H1 (cell line): ENCODE data around the gene TLE4. TPM values are rescaled to one million over a fixed set of nuclear protein-coding genes. Genes with fewer than 3 reads are reported as not detected.

Experiments
- CTCF ChIA-PET: fragments of 300-600 bp; sonication (Branson Sonifier 250); formaldehyde crosslinking; loops from one replicate; lab custom pipeline; 2021; ENCODE audit not compliant: partially characterized antibody; lab: Charles Lee
- POLR2A ChIA-PET: fragments of 300-600 bp; sonication (Branson Sonifier 250); formaldehyde crosslinking; loops from one replicate; lab custom pipeline; 2021; ENCODE audit warnings: inconsistent platforms; ENCODE audit not compliant: partially characterized antibody; lab: Charles Lee
- DNase-seq, 2 experiments: peaks; one replicate each; pipeline versions ENCODE4 v3.0.0 to v3.0.0-alpha.2; 2010 to 2022; ENCODE audit warnings: low spot score in 2 of 2, low read depth in 1 of 2, mixed read lengths in 1 of 2
- FAIRE-seq: peaks from 2 replicates; lab custom pipeline; 2011; peaks lifted over from hg19 to GRCh38; lab: Jason Lieb, UNC
- H2AFZ ChIP-seq: 2 replicates; pipeline ENCODE4 v1.8.1; 2012; ENCODE audit warnings: low read length, inconsistent platforms
- H2AK5ac ChIP-seq: 2 replicates; pipeline ENCODE4 v1.6.1; 2013; ENCODE audit warnings: low read depth, low read length
- H2BK120ac ChIP-seq: replicated peaks from 2 replicates; pipeline ENCODE3; 2013; ENCODE audit warnings: low read depth, low read length, inconsistent platforms
- H2BK12ac ChIP-seq: 2 replicates; pipeline ENCODE4 v1.6.1; 2013; ENCODE audit warnings: low read depth, low read length
- H2BK15ac ChIP-seq: 2 replicates; pipeline ENCODE4 v1.6.1; 2013; ENCODE audit warnings: low read length
- H2BK20ac ChIP-seq: 2 replicates; pipeline ENCODE4 v1.6.1; 2013; ENCODE audit warnings: low read length
- H2BK5ac ChIP-seq: 2 replicates; pipeline ENCODE4 v1.6.1; 2013; ENCODE audit warnings: low read depth, low read length
- H3K14ac ChIP-seq: 2 replicates; pipeline ENCODE4 v1.6.1; 2013; ENCODE audit warnings: inconsistent platforms; ENCODE audit not compliant: insufficient read length
- H3K18ac ChIP-seq: 2 replicates; pipeline ENCODE4 v1.6.1; 2013; ENCODE audit warnings: low read length; ENCODE audit errors: extremely low read depth
- H3K23ac ChIP-seq: 2 replicates; pipeline ENCODE4 v1.6.1; 2013; ENCODE audit warnings: inconsistent platforms; ENCODE audit not compliant: insufficient read length
- H3K23me2 ChIP-seq: 2 replicates; pipeline ENCODE4 v1.6.1; 2013; ENCODE audit warnings: low read depth, low read length
- H3K27ac ChIP-seq: 2 replicates; pipeline ENCODE4 v1.6.1; 2011; ENCODE audit warnings: low read depth, low read length, inconsistent platforms
- H3K27me3 ChIP-seq, 4 experiments: replicated peaks in 1 of 4; 1 replicate in 1 of 4; 2 replicates in 3 of 4; pipeline versions ENCODE4 v1.6.1 to v1.8.1; 2011 to 2013; ENCODE audit warnings: low read length in 3 of 4, mild to moderate bottlenecking in 3 of 4, inconsistent platforms in 2 of 4, mixed read lengths in 2 of 4, moderate library complexity in 1 of 4; ENCODE audit not compliant: control insufficient read depth in 3 of 4, insufficient read depth in 3 of 4; ENCODE audit errors: extremely low read depth in 1 of 4
- H3K36me3 ChIP-seq, 4 experiments: 2 replicates each; pipeline versions ENCODE4 v1.6.1 to v1.8.1; 2011 to 2013; ENCODE audit warnings: mild to moderate bottlenecking in 4 of 4, low read length in 3 of 4, moderate library complexity in 2 of 4, control low read depth in 1 of 4, inconsistent platforms in 1 of 4; ENCODE audit not compliant: insufficient read depth in 4 of 4, control insufficient read depth in 2 of 4
- H3K4ac ChIP-seq: replicated peaks from 2 replicates; pipeline ENCODE3; 2013; ENCODE audit warnings: low read length, low read depth, mixed read lengths, inconsistent platforms; ENCODE audit not compliant: insufficient read length
- H3K4me1 ChIP-seq, 4 experiments: replicated peaks in 1 of 4; 1 replicate in 1 of 4; 2 replicates in 3 of 4; pipeline versions ENCODE4 v1.6.1 to v1.8.1; 2011 to 2013; ENCODE audit warnings: low read length in 3 of 4, inconsistent platforms in 2 of 4, mixed read lengths in 1 of 4; ENCODE audit not compliant: insufficient read depth in 4 of 4, control insufficient read depth in 3 of 4
- H3K4me2 ChIP-seq, 2 experiments: 2 replicates each; pipeline versions ENCODE4 v1.6.1 to v1.8.1; 2011 to 2013; ENCODE audit warnings: low read depth in 2 of 2, low read length in 2 of 2, control low read depth in 1 of 2, inconsistent platforms in 1 of 2, mild to moderate bottlenecking in 1 of 2; ENCODE audit not compliant: insufficient read depth in 1 of 2
- H3K4me3 ChIP-seq, 4 experiments: fragments of 200-600, 300-600 bp in 1 of 4; sonication (generic), shearing (Covaris generic), sonication (Bioruptor Twin) in 1 of 4; 2 replicates each; pipeline versions ENCODE4 v1.5.1 to v1.8.1; 2011 to 2016; ENCODE audit warnings: low read length in 4 of 4, low read depth in 3 of 4, control low read depth in 2 of 4, inconsistent platforms in 2 of 4, mild to moderate bottlenecking in 2 of 4, mixed read lengths in 1 of 4, moderate library complexity in 1 of 4; ENCODE audit not compliant: insufficient read depth in 2 of 4; ENCODE audit errors: extremely low read depth in 1 of 4
- H3K56ac ChIP-seq: replicated peaks from 2 replicates; pipeline ENCODE3; 2013; ENCODE audit warnings: low read depth, mild to moderate bottlenecking, mixed read lengths, low read length, inconsistent platforms; ENCODE audit not compliant: insufficient read length
- H3K79me1 ChIP-seq: 2 replicates; pipeline ENCODE4 v1.6.1; 2013; ENCODE audit warnings: low read depth, low read length, control low read depth
- H3K79me2 ChIP-seq, 2 experiments: 2 replicates each; pipeline versions ENCODE4 v1.6.1 to v1.8.1; 2012 to 2013; ENCODE audit warnings: low read length in 2 of 2, mild to moderate bottlenecking in 2 of 2, inconsistent platforms in 1 of 2; ENCODE audit not compliant: insufficient read depth in 2 of 2, control insufficient read depth in 1 of 2
- H3K9ac ChIP-seq, 4 experiments: replicated peaks in 1 of 4; 1 replicate in 1 of 4; 2 replicates in 3 of 4; pipeline versions ENCODE4 v1.6.1 to v1.8.1; 2011 to 2013; ENCODE audit warnings: low read depth in 3 of 4, low read length in 3 of 4, control low read depth in 2 of 4, mild to moderate bottlenecking in 2 of 4, moderate library complexity in 2 of 4, inconsistent platforms in 1 of 4; ENCODE audit errors: extremely low read depth in 1 of 4
- H3K9me3 ChIP-seq, 2 experiments: 2 replicates each; pipeline versions ENCODE4 v1.6.1 to v1.8.1; 2012 to 2013; ENCODE audit warnings: mild to moderate bottlenecking in 2 of 2, moderate library complexity in 2 of 2, control low read depth in 1 of 2, inconsistent platforms in 1 of 2, low read depth in 1 of 2, low read length in 1 of 2, mixed read lengths in 1 of 2; ENCODE audit not compliant: insufficient read depth in 2 of 2
- H4K20me1 ChIP-seq, 2 experiments: replicated peaks in 1 of 2; 2 replicates each; pipeline versions ENCODE3 to v1.8.1; 2011 to 2013; ENCODE audit warnings: inconsistent platforms in 2 of 2, low read length in 2 of 2, mild to moderate bottlenecking in 1 of 2; ENCODE audit not compliant: insufficient read depth in 2 of 2, control insufficient read depth in 1 of 2
- H4K5ac ChIP-seq: 2 replicates; pipeline ENCODE4 v1.6.1; 2013; ENCODE audit warnings: low read length, low read depth, mixed read lengths, inconsistent platforms; ENCODE audit not compliant: insufficient read length
- H4K8ac ChIP-seq: 2 replicates; pipeline ENCODE4 v1.8.0; 2013; ENCODE audit warnings: mild to moderate bottlenecking, moderate library complexity, low read length, inconsistent platforms; ENCODE audit not compliant: insufficient read depth; ENCODE audit errors: extremely low read depth
- H4K91ac ChIP-seq: replicated peaks from 2 replicates; pipeline ENCODE3; 2013; ENCODE audit warnings: low read length, mixed read lengths, inconsistent platforms; ENCODE audit not compliant: insufficient read length
- ATF2 ChIP-seq: IDR thresholded peaks from 2 replicates; pipeline ENCODE4 v1.6.1; 2012; ENCODE audit warnings: low read length, inconsistent platforms
- PHF8 ChIP-seq: fragments of 200-600 bp; sonication (generic); conservative IDR thresholded peaks from 2 replicates; pipeline ENCODE4 v1.7.1; 2012; ENCODE audit warnings: low read depth, mild to moderate bottlenecking, inconsistent platforms, low read length, moderate library complexity
- POLR2A ChIP-seq, 2 experiments: IDR thresholded peaks; 1 replicate in 1 of 2; 2 replicates in 1 of 2; pipeline ENCODE4 v1.6.1; 2011; ENCODE audit warnings: low read depth in 2 of 2, low read length in 2 of 2, mild to moderate bottlenecking in 2 of 2; ENCODE audit errors: control extremely low read depth in 1 of 2
- POLR2AphosphoS5 ChIP-seq: IDR thresholded peaks from 2 replicates; pipeline ENCODE4 v1.6.1; 2011; ENCODE audit warnings: low read depth, low read length
- WGBS, 2 experiments: shearing (Covaris generic) in 1 of 2; methylation state at CpG; one replicate each; pipeline versions ENCODE4 v1.1.6 to v1.1.7; 2013 to 2015; ENCODE audit warnings: low lambda C conversion rate in 2 of 2, mixed read lengths in 2 of 2, inconsistent platforms in 1 of 2, low coverage in 1 of 2, missing lambda C conversion rate in 1 of 2; ENCODE audit not compliant: insufficient replicate concordance in 2 of 2, insufficient coverage in 1 of 2, insufficient read length in 1 of 2; ENCODE audit errors: extremely low coverage in 1 of 2, missing lambda C conversion rate in 1 of 2; 5-methylcytosine and 5-hydroxymethylcytosine counted together
- polyA plus RNA-seq, 7 experiments: library from polyadenylated mRNA; depleted of rRNA in 3 of 7; stranded (reverse) in 5 of 7; unstranded in 2 of 7; fragments of >200 nt in 5 of 7; fragments of 200-250 nt in 2 of 7; gene quantifications; 1 replicate in 5 of 7; 2 replicates in 1 of 7; 4 replicates in 1 of 7; pipeline versions ENCODE4 v1.2.1 to v1.2.3, GENCODE V29; 2011 to 2013; ENCODE audit warnings: missing spikeins in 2 of 7, mixed read lengths in 2 of 7
- total RNA-seq: library from RNA; stranded (reverse); fragmentation: NEBNext Ultra II Directional; extraction: Animal tissue kit (Norgen Biotek cat#: 25700); gene quantifications from 2 replicates; pipeline ENCODE4 v1.2.1, GENCODE V29; 2021

Gene TLE4
- total and polyA plus RNA-seq, 2 of the 8 experiments (the other 6 are each of a cell fraction or from before 2014, with no cell fraction given), result 32.4 to 36.9 TPM

- Histone ChIP-seq H3K4me2 (peak overlapping the region; percentile 41 to 75), H2BK15ac (no peak overlapping the region), H2AFZ (no peak overlapping the region), H3K14ac (no peak overlapping the region), H2BK5ac (no peak overlapping the region), H3K79me1 (no peaks in the 10 kb centered on the region), H2BK12ac (no peak overlapping the region), H3K23me2 (peaks cover 8% of the 10 kb centered on the region), H2AK5ac (no peak overlapping the region), H3K4ac (no peak overlapping the region), H3K18ac (no peak overlapping the region), H3K79me2 (peaks cover 0 to 37% of the 10 kb centered on the region in 2 experiments; a peak in 2 of 4 replicates), H3K56ac (no peak overlapping the region), H4K20me1 (no peaks in the 10 kb centered on the region), H2BK20ac (no peak overlapping the region)
- no peak for FAIRE-seq
- ChIA-PET POLR2A (interaction anchor here (0.6 to 2.6 kb wide), 30 partner anchors 11 to 1276 kb away, joined by 3 to 36 read pairs (median 4); partner anchors contain the start of gene PSAT1), CTCF (interaction anchor here (0.7 to 1.7 kb wide), 5 partner anchors 140 to 1805 kb away, joined by 3 to 5 read pairs (median 3); no protein-coding TSS in a partner anchor)
- WGBS, 2 experiments, result 3% methylated on average over 45 of the region's 48 CpGs; no CpG with 5 or more reads in 1 of the 2 experiments
- TF ChIP-seq ATF2, result no peak
- peak; percentile 28; the same call in 1 of the 2 replicates for TF ChIP-seq PHF8
- peak in 1 of 2 experiments; percentile 6; a peak in 1 of 3 replicates for TF ChIP-seq POLR2A (IDR thresholded peaks at IDR 0.05; ENCODE audit: control extremely low read depth in 1 of 2, low read depth in 2 of 2, low read length in 2 of 2)
- TF ChIP-seq POLR2AphosphoS5, result 0 out of 2 replicates have a peak, but pooled peaks have one; percentile 19
- TF ChIP-seq, all 59 proteins: peak for 3
- DNase-seq, result no peak
- H3K36me3 ChIP-seq, result peaks cover 0 to 14% (median 0%) of the 10 kb centered on the region in 4 experiments; a peak in 1 of 8 replicates
- peaks cover 0 to 8% (median 3%) of the 10 kb centered on the region in 4 experiments; a peak in 2 of 7 replicates for H3K4me1 ChIP-seq
- H3K9ac ChIP-seq, result peak overlapping the region; percentile 72 to 94 (median 86)
- no peak overlapping the region for H3K23ac ChIP-seq
- H2BK120ac ChIP-seq, result no peak overlapping the region
- H3K27me3 ChIP-seq, result no peaks in the 10 kb centered on the region
- peak overlapping the region; percentile 77 to 99 (median 81) for H3K4me3 ChIP-seq
- no peak overlapping the region for H4K5ac ChIP-seq
- peak overlapping the region; percentile 94; the same call in 1 of the 2 replicates for H4K8ac ChIP-seq
- H4K91ac ChIP-seq, result no peak overlapping the region
- H3K27ac ChIP-seq, result peak overlapping the region; percentile 45; the same call in 1 of the 2 replicates
- H3K9me3 ChIP-seq, result no peaks in the 10 kb centered on the region
Measured at GRCh38 chr9:79572032-79572607, 355 bp downstream of the TLE4 start.
